ENCODE results near the gene TSPAN3.

Gene TSPAN3

DNA sequence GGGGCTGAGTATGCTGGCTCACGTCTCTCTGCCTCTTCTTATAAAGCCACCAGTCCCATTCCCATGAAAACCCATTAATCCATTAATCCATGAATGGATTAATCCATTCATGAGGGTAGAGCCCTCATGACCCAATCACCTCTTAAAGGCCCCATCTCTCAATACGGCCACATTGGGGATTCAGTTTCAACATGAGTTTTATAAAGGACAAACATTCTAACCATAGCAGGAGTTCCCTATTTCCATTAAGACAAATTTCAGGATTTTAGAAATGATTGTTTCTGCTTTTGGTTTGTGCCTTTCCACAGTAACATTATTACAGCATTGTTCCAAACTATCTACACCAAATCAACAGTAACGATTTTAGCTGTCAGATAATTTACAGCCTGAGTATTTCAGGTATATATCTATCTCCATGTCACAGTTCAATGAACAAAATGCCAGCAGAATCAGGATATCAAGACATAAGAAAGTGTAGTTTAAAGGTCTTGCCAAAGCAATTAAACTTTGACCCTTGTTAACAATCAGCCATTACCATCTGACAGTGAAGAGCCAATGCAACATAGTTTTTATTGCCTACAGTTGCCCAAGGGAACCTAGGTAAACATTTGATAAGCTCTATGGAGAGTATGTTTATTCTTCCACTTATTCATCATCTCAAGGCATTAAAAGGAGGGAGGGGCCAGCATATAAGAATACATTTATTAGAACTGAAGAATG lies 3.8 kb downstream of the TSPAN3 start:
- Histone ChIP-seq H3K27ac (ENCODE audit: low read depth, low read length) (no peak overlapping the region), H3K4me3 (ENCODE audit: low read length) (no peak overlapping the region), H3K79me2 (ENCODE audit: control insufficient read depth, insufficient read depth, low read length) (peaks cover 16% of the 10 kb centered on the region), H2BK15ac (replicated peaks; ENCODE audit: low read depth) (no peak overlapping the region), H4K5ac (ENCODE audit: low read length) (no peak overlapping the region), H2BK120ac (ENCODE audit: low read depth, low read length) (no peak overlapping the region), H3K4ac (ENCODE audit: low read depth, low read length) (no peak overlapping the region), H3K4me2 (ENCODE audit: low read length) (no peak overlapping the region), H3K79me1 (ENCODE audit: low read length) (peaks cover 13% of the 10 kb centered on the region), H4K8ac (ENCODE audit: low read depth, low read length) (no peak overlapping the region), H3K9ac (ENCODE audit: low read length) (no peak overlapping the region), H3K56ac (ENCODE audit: low read length) (no peak overlapping the region), H3K27me3 (ENCODE audit: insufficient read depth, low read length, poor library complexity) (no peaks in the 10 kb centered on the region), H2BK5ac (ENCODE audit: low read length) (no peak overlapping the region), H3K23ac (ENCODE audit: low read length) (no peak overlapping the region), H3K36me3 (ENCODE audit: control insufficient read depth, insufficient read depth, low read length) (no peaks in the 10 kb centered on the region), H3K4me1 (ENCODE audit: control insufficient read depth, low read depth, low read length) (peaks cover 3% of the 10 kb centered on the region), H2AK5ac (ENCODE audit: low read length) (no peak overlapping the region), H3K18ac (ENCODE audit: low read length) (no peak overlapping the region)
- WGBS (ENCODE audit: extremely low coverage, insufficient coverage, low lambda C conversion rate), result no CpG with 5 or more reads among the region's 3 CpGs
- DNase-seq, result no peak

DNA sequence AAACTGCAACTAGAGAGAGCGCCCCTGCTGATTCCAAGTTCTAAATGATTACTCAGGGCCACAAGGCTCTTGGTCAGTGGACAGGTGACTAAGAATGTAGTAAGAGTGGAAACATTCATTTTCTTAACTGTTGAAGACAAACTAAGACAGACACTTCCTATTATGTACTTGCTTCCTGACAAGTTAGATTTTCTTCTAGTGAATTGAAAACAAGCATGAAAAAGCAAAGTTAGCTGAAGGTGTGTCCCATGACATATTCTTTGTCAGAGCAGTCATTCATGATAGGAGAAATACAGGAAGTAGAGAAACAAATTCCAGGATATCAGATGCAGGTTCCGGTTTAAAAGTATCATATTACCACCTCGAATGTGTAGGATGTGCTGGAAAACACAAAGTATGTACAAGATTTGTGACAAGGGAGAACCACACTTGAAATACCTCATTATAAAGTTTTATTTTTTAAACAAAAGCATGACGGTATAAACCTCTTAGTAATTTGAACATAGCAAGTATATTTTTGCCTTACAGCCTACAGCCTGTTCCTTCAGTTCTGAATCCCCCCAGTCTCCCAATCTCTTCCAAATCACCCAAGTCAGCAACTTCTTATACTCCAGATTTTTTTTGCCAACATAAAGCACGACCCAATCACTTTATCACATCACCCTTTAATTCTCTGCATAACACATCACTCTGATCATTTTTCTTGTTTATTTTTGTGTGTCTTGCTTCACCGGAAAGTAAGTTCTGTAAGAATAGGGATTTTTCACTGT lies 6.2 kb downstream of the TSPAN3 start:
- Histone ChIP-seq H3K4me1 (ENCODE audit: control insufficient read depth, low read depth, low read length) (peaks cover 2% of the 10 kb centered on the region), H3K79me2 (ENCODE audit: control insufficient read depth, insufficient read depth, low read length) (peaks cover 15% of the 10 kb centered on the region), H4K5ac (ENCODE audit: low read length) (no peak overlapping the region), H3K79me1 (ENCODE audit: low read length) (peaks cover 15% of the 10 kb centered on the region), H2BK15ac (replicated peaks; ENCODE audit: low read depth) (no peak overlapping the region), H3K56ac (ENCODE audit: low read length) (no peak overlapping the region), H2BK5ac (ENCODE audit: low read length) (no peak overlapping the region), H3K4me3 (ENCODE audit: low read length) (no peak overlapping the region), H3K9ac (ENCODE audit: low read length) (no peak overlapping the region), H3K23ac (ENCODE audit: low read length) (no peak overlapping the region), H2BK120ac (ENCODE audit: low read depth, low read length) (no peak overlapping the region), H3K36me3 (ENCODE audit: control insufficient read depth, insufficient read depth, low read length) (no peaks in the 10 kb centered on the region), H3K27ac (ENCODE audit: low read depth, low read length) (no peak overlapping the region), H3K18ac (ENCODE audit: low read length) (no peak overlapping the region), H3K4me2 (ENCODE audit: low read length) (no peak overlapping the region), H2AK5ac (ENCODE audit: low read length) (no peak overlapping the region), H3K4ac (ENCODE audit: low read depth, low read length) (no peak overlapping the region), H4K8ac (ENCODE audit: low read depth, low read length) (no peak overlapping the region), H3K27me3 (ENCODE audit: insufficient read depth, low read length, poor library complexity) (no peaks in the 10 kb centered on the region)
- 100% methylated on average over 1 of the region's 6 CpGs for WGBS (ENCODE audit: extremely low coverage, insufficient coverage, low lambda C conversion rate)
- no peak for DNase-seq

DNA sequence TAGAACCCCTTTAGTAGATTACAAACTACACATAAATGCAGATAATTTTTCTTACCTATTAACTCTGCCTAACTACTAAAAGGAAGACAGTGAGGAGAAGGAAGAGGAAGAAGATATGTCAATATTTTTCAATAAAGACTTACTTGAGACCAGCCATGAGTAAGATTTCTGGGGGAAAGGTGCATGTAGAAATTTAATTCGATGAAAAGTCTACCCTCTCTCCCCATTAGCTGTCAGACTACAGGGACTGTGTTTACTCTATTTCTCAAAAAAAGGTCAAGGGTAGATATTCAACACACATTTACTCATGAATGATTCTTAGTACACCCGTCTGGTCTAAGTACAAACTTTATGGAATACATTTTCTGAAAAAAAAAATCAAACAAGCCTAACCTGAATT lies 6.8 kb downstream of the TSPAN3 start:
- Histone ChIP-seq H3K79me2 (ENCODE audit: control insufficient read depth, insufficient read depth, low read length) (peaks cover 12% of the 10 kb centered on the region), H2BK120ac (ENCODE audit: low read depth, low read length) (no peak overlapping the region), H2AK5ac (ENCODE audit: low read length) (no peak overlapping the region), H2BK15ac (replicated peaks; ENCODE audit: low read depth) (no peak overlapping the region), H4K5ac (ENCODE audit: low read length) (no peak overlapping the region), H4K8ac (ENCODE audit: low read depth, low read length) (no peak overlapping the region), H3K79me1 (ENCODE audit: low read length) (peaks cover 12% of the 10 kb centered on the region), H3K23ac (ENCODE audit: low read length) (no peak overlapping the region), H2BK5ac (ENCODE audit: low read length) (no peak overlapping the region), H3K4me2 (ENCODE audit: low read length) (no peak overlapping the region), H3K36me3 (ENCODE audit: control insufficient read depth, insufficient read depth, low read length) (no peaks in the 10 kb centered on the region), H3K18ac (ENCODE audit: low read length) (no peak overlapping the region), H3K56ac (ENCODE audit: low read length) (no peak overlapping the region), H3K27me3 (ENCODE audit: insufficient read depth, low read length, poor library complexity) (no peaks in the 10 kb centered on the region), H3K4me1 (ENCODE audit: control insufficient read depth, low read depth, low read length) (no peaks in the 10 kb centered on the region), H3K4ac (ENCODE audit: low read depth, low read length) (no peak overlapping the region), H3K4me3 (ENCODE audit: low read length) (no peak overlapping the region), H3K27ac (ENCODE audit: low read depth, low read length) (no peak overlapping the region), H3K9ac (ENCODE audit: low read length) (no peak overlapping the region)
- WGBS (ENCODE audit: extremely low coverage, insufficient coverage, low lambda C conversion rate), result no CpG with 5 or more reads among the region's 2 CpGs
- no peak for DNase-seq

DNA sequence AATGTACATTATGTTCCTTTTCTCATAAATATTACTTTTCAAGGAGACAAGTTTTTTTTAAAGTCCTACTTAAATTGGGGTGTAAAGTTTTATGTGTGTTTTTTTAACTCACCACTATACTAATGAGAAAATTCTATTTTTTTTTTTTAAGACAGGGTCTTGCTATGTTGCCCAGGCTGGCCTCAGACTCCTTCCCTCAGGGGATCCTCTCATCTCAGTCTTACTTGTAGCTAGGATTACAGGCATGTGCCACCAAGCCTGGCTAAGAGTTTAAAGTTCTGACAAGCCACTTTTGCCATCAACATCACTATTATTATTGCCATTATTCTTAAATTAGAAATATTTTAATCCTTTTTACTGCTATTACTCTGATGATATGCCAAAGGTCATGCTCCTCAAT lies 7.7 kb downstream of the TSPAN3 start:
- Histone ChIP-seq H3K4me1 (ENCODE audit: control insufficient read depth, low read depth, low read length) (no peaks in the 10 kb centered on the region), H3K4me2 (ENCODE audit: low read length) (no peak overlapping the region), H3K9ac (ENCODE audit: low read length) (no peak overlapping the region), H3K27ac (ENCODE audit: low read depth, low read length) (no peak overlapping the region), H3K18ac (ENCODE audit: low read length) (no peak overlapping the region), H3K79me2 (ENCODE audit: control insufficient read depth, insufficient read depth, low read length) (peaks cover 9% of the 10 kb centered on the region), H4K5ac (ENCODE audit: low read length) (no peak overlapping the region), H3K4ac (ENCODE audit: low read depth, low read length) (no peak overlapping the region), H3K23ac (ENCODE audit: low read length) (no peak overlapping the region), H2AK5ac (ENCODE audit: low read length) (no peak overlapping the region), H3K4me3 (ENCODE audit: low read length) (no peak overlapping the region), H2BK5ac (ENCODE audit: low read length) (no peak overlapping the region), H2BK120ac (ENCODE audit: low read depth, low read length) (no peak overlapping the region), H4K8ac (ENCODE audit: low read depth, low read length) (no peak overlapping the region), H3K27me3 (ENCODE audit: insufficient read depth, low read length, poor library complexity) (no peaks in the 10 kb centered on the region), H3K79me1 (ENCODE audit: low read length) (peaks cover 12% of the 10 kb centered on the region), H3K56ac (ENCODE audit: low read length) (no peak overlapping the region), H3K36me3 (ENCODE audit: control insufficient read depth, insufficient read depth, low read length) (no peaks in the 10 kb centered on the region), H2BK15ac (replicated peaks; ENCODE audit: low read depth) (no peak overlapping the region)
- DNase-seq, result no peak

DNA sequence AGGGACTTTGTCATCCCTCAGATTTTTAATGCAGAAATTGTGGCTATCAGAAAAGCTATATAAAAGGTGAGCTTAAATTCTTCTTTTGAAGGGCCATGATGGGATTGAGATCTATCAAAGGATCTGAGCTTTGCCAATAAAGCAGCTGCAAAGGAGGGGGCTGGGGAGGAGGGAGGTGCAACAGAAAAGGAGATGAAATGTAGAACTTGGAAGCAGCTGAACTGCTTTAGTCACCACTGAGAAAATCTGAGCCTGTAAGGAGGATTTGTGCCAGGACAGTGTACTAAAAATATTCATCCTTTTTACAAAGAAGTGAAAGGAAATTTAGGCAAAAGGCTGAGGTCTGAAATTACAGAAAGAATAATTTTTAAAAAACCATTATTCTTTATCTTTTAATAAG lies 10.4 kb downstream of the TSPAN3 start:
- DNase-seq, result no peak
- Histone ChIP-seq H3K4ac (ENCODE audit: low read depth, low read length) (no peak overlapping the region), H2AK5ac (ENCODE audit: low read length) (no peak overlapping the region), H3K56ac (ENCODE audit: low read length) (no peak overlapping the region), H3K27me3 (ENCODE audit: insufficient read depth, low read length, poor library complexity) (no peaks in the 10 kb centered on the region), H2BK15ac (replicated peaks; ENCODE audit: low read depth) (no peak overlapping the region), H2BK5ac (ENCODE audit: low read length) (no peak overlapping the region), H3K4me1 (ENCODE audit: control insufficient read depth, low read depth, low read length) (no peaks in the 10 kb centered on the region), H3K18ac (ENCODE audit: low read length) (no peak overlapping the region), H3K23ac (ENCODE audit: low read length) (no peak overlapping the region), H2BK120ac (ENCODE audit: low read depth, low read length) (no peak overlapping the region), H4K5ac (ENCODE audit: low read length) (no peak overlapping the region), H3K4me2 (ENCODE audit: low read length) (no peak overlapping the region), H3K79me2 (ENCODE audit: control insufficient read depth, insufficient read depth, low read length) (peaks cover 4% of the 10 kb centered on the region), H3K79me1 (ENCODE audit: low read length) (peaks cover 8% of the 10 kb centered on the region), H3K27ac (ENCODE audit: low read depth, low read length) (no peak overlapping the region), H3K36me3 (ENCODE audit: control insufficient read depth, insufficient read depth, low read length) (no peaks in the 10 kb centered on the region), H3K9ac (ENCODE audit: low read length) (no peak overlapping the region), H3K4me3 (ENCODE audit: low read length) (no peak overlapping the region), H4K8ac (ENCODE audit: low read depth, low read length) (no peak overlapping the region)

Data from mesendoderm (in vitro differentiated cells).